Stimulated activated CD4-positive, alpha-beta T cell treated with anti-CD3 and anti-CD28 coated beads, TNF-alpha, amount 100 ng/mL, for 1 hour (primary cell): ENCODE data around the gene SLC22A13.
"Not testable (repeated sequence)": the region's sequence is repeated elsewhere in the genome, so short reads cannot be mapped to it uniquely, and the experiment has no call there.

ENCODE experiments used
- DNase-seq, 3 donors: peaks; one replicate each; pipeline ENCODE4 v3.0.0-alpha.2; 2020; ENCODE audit warnings: low read depth in 3 of 3, low spot score in 1 of 3

The SLC22A13 gene, protein sequence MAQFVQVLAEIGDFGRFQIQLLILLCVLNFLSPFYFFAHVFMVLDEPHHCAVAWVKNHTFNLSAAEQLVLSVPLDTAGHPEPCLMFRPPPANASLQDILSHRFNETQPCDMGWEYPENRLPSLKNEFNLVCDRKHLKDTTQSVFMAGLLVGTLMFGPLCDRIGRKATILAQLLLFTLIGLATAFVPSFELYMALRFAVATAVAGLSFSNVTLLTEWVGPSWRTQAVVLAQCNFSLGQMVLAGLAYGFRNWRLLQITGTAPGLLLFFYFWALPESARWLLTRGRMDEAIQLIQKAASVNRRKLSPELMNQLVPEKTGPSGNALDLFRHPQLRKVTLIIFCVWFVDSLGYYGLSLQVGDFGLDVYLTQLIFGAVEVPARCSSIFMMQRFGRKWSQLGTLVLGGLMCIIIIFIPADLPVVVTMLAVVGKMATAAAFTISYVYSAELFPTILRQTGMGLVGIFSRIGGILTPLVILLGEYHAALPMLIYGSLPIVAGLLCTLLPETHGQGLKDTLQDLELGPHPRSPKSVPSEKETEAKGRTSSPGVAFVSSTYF

DNA sequence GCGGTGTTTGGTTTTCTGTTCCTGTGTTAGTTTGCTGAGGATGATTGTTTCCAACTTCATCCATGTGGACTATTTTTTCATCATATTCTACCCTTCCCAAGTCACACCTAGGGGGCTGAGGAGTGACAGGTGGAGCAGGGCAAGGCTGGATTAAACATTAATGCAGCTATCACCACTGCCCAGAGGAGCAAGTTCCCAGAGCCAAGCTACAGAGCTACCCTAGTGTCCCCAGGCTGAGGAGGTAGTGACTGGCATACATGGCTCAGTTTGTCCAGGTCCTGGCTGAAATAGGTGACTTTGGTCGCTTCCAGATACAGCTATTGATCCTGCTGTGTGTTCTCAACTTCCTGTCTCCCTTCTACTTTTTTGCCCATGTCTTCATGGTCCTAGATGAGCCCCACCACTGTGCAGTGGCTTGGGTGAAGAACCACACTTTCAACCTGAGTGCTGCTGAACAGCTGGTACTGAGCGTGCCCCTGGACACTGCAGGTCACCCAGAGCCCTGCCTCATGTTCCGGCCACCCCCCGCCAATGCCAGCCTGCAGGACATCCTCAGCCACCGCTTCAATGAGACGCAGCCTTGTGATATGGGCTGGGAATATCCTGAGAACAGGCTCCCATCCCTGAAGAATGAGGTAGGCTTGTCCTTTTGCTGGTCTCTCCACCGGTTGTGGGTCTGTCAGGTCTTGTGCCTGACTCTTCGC is at the start of gene SLC22A13:
Gene SLC22A13, plus strand, starts transcription at position 209 of the 704 bp plus-strand sequence. Its CDS starts 49 bp downstream, at position 258.
- no peak for DNase-seq

GRCh38 chr3:38219609-38220197 is 45.9 kb upstream of the SLC22A13 start:
- no peak for DNase-seq

DNA sequence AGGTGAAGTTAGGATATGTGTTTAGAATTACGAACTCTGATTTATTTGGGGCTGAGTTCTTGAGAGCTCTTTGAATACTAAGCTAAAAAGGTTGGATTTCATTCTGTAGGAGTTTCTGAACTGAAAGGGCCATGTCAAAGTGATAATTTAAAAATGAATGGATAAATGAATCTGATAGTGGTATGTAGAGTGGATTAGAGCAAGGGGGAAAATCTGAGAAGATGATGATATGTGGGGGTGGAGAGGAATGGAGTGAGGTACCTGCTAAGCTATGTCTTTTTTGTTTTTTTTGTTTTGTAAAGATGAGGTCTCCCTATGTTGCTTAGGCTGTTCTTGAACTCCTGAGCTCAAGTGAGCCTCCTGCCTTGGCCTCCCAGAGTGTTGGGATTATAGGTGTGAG is 44.6 kb upstream of the SLC22A13 start:
- no peak for DNase-seq

DNA sequence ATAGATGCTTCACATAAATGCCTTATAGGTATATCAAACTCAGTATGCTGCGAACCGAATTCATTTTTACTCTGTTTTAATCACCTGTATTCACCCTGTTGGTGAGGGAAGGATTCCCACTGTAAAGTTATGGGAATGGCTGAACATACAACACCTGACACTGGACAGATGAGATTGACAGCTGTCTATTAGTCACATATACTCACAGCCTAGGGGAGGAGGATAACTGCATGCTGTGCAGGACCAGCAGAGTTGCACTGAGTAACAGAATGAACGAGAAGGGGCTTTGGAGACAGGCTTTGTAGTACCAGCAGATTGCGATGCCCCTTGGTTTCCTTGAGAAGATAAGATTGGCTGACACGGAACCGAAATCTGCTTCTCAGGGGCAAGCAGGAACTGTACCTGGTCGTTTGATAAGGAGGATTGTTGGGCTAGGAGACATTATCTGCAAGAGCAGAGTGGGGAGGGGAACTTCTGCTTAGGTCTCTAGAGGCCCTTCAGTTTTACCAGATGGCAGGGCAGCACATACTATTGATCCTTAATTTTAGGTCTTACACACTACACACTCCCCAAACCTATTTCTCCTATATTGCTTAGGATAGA is 43.5 kb upstream of the SLC22A13 start:
- DNase-seq = no peak

GRCh38 chr3:38224357-38224756 is 41.3 kb upstream of the SLC22A13 start:
- no peak for DNase-seq

DNA sequence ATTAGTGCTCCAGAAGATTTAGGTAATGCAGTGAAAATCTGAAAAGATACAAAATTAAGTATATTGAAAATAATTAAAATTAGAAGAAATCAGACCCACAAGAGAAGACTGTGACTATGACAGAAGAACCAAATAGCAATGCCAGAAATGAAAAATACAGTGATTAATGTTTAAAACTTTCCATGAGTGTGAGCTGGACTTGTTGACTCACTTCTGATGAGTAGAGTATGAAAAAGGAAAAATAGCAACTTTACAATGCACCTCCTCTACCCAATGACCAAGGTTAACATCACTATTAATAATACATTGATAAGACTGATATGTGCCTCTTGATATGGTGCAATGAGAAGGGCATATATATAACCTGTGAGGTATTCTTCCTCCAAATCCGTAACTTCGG is 39.3 kb upstream of the SLC22A13 start:
- DNase-seq = no peak

DNA sequence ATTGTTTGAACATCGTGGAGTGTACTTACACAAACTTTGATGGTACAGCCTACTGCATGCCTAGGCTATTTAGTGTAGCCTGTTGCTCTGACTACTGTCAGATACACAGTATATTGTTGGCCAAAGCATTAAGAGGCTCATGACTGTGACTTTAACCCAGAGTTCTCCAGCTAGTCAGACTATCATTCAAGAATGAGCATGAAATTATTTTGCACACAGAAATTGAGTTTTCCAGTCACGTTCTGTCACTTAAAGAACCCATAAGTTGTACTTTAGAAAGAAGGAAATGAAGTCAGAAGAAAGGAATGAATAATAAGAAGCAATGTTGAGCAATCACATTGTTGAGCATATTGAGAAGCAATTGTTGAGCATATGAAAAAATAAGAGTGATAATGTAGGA is 37.6 kb upstream of the SLC22A13 start:
- DNase-seq = no peak

GRCh38 chr3:38229036-38229435 is 36.6 kb upstream of the SLC22A13 start:
- DNase-seq = no peak

DNA sequence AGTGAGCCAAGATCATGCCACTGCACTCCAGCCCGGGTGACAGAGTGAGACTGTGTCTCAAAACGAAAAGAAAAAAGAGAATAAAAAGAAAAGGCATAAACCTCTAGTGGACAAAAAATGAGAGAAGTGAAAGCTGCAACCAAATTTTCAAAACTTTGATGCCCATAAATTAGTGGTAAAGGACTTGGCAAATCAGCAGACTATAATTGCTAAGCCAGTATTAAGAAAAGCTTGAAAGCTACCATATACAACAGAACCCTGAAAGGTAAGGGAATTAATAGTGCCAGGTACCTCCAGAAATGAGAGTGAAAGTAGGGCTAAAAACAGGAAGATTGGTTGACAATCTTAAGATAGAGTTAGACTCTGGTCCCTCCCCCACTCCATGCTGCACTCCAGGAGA is 32.9 kb upstream of the SLC22A13 start:
- DNase-seq = no peak

DNA sequence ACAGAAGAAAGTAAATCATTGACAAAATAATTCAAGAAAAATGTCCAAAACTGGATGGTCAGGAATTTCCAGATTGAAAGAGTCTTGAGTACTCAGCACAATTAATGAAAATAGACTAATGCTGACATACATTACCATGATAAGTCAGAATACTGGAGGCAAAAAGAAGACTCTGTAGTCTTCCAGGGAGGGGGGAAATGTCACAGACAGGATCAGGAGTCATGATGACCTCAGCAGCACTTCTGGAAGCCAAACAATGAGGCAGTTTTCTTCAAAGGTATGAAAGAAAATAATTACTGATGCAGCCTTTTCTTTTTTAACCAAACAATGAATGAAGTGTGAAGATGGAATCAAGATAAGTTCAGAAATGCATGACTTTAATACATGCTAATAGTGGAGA is 30.1 kb upstream of the SLC22A13 start:
- no peak for DNase-seq

GRCh38 chr3:38238416-38239008 is 27.1 kb upstream of the SLC22A13 start:
- DNase-seq = no peak

DNA sequence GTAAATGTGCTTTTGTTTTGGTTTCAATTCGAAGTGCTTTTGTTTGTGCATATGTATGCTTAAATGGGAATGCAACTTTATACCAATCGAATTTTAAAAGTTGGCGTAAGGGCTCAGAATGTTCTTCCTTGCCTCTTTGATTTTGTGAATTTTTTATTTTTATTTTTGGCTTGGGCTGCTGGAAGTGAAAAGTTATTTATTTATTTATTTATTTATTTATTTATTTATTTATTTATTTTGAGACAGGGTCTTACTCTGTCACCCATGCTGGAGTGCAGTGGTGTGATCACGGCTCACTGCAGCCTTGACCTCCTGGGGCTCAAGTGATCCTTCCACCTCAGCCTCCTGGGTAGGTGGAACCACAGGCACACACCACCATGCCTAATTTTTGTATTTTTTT is 22.8 kb upstream of the SLC22A13 start:
- not testable (repeated sequence) for DNase-seq

- no peak for DNase-seq
Measured at GRCh38 chr3:38245930-38246329, 19.7 kb upstream of the SLC22A13 start.

DNA sequence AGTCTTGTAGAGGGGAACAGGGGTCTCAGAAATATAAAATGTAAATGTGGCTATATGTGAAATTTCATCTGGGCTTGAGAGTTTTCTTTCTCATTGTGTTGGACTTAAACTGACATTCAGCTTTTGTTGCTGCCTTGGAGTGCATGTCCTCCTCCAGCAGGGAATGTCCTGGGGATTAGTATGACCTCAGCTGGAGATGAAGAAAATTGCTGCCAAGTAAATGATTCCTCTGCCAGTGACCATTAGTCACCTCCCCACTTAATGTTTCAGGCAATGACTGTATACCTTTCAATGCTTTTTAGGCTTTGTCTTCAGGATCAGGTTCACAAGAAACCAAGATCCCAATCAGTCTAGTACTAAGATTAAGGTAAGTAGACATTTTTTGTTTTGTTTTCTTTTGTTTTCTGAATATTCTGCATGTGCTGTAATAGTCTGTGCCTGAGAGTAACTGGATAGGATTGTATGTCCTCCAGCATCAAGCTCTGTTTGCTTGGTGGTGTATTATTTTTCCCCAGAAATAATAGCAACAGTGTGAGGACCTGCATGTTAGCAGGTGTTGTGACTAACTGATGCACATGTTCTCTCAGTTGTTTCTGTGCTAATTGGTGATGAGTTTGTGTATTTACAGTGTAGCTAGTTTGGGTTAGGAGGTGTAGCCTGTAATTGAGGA is 18.1 kb upstream of the SLC22A13 start:
- DNase-seq = no peak

- DNase-seq = no peak
Measured at GRCh38 chr3:38250198-38250597, 15.4 kb upstream of the SLC22A13 start.

DNA sequence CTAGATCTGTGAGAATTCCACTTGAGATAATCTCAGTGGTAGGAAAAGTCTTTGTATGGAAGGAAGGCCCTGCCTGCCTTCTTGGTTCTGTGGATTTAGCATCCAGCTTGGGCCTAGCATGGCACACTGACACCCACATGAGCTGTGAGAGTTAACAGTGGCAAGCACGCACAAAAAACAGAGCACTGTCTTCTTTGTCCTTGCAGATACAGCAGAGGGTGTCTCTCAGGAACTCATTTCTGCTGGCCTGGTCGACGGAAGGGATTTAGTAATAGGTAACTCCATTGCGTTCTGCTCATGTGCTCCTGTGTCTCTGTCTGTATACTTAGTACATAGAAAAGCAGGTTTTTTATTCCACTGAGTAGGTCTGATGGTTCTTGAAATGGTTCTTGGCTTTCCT is 14.4 kb upstream of the SLC22A13 start:
- no peak for DNase-seq

DNA sequence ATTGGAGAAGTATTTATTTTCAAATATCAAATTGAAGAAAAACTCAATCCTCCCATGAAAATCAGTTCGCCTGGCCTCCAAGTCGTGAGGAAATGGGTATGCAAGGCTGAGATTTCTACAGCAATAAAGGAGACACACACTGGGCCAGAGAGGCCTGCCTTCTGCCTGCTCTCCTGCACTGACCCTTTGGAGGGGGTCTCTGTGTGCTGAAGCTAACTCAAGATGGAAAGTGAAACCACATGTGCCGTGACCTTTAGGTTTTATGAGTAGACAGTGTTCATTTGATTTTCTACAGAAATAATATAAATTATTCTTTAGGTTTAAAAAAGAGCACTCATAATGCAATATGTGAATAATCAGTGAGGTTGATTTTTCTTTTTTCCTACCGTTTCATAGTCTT is 11.9 kb upstream of the SLC22A13 start:
- DNase-seq = no peak

DNA sequence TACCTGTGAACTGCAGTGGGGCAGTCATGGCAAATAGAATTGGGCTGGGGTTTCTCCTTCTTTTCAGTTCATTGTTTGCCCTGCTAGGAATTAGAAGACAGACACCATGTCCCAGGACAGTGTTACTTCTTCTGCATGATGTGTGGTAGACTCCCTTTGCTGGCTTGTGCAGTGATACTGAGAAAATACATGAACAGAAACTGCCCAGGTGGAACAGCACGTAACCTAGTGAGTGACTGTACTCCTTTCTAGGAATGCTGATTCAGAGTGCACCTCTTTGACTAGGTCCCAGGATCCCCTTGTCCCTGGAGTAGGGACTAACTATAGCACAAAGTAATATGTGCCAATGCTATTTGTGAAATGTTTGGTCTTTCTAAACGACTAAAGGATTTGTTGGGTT is 10.7 kb upstream of the SLC22A13 start:
- no peak for DNase-seq

DNA sequence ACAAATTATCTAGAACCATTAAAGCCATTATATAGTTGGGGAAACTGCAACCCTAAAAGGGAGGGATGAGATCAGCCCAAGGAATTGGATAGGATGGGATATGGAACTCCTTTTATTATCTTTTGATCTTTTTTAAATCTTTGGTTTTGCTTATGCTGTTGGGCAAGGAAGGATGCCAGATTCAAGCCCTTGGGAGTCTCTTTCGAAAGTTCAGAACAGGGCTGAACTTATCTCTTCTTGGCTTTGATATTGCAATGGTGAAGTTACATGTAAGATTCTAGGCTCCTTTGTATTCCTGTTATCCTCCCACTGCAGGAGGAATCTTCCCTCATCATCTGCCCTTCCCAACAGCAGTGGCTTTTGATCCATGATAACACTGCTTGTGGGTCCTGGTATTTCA is 10.0 kb upstream of the SLC22A13 start:
- no peak for DNase-seq

- no peak for DNase-seq
Measured at GRCh38 chr3:38257583-38257982, 8.0 kb upstream of the SLC22A13 start.

DNA sequence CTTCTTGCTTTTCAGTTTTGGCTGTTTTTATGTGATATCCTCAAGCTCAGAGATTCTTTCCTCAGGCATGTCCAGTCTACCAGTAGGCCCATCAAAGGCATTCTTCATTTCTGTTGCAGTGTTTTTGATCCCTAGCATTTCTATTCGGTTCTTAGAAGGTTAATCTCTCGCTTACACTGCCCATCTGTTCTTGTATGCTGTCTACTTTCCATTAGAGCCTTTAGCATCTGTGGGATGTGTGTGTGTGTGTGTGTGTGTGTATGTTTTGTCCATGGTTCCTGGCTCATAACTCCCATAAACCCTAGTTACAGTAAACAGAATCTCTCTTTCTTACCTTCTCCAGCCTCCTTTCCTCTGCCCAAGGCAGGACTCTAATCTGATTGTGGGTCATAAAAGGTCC is 5.1 kb upstream of the SLC22A13 start:
- DNase-seq = no peak
